Measurements from ENCODE around the gene ANKLE2. TPM values are rescaled to one million over a fixed set of nuclear protein-coding genes. Genes with fewer than 3 reads are reported as not detected.

The ANKLE2 gene
- total RNA-seq, 1 donor from 2014 or later, result 96.2 TPM

- no peak for DNase-seq (ENCODE audit: low spot score)
- Mint-ChIP-seq H3K4me3 (ENCODE audit: unreplicated experiment) (no peak overlapping the region), H3K9me3 (ENCODE audit: unreplicated experiment) (no peaks in the 10 kb centered on the region), H3K36me3 (ENCODE audit: low read depth, unreplicated experiment) (peaks cover 80% of the 10 kb centered on the region), H3K4me1 (ENCODE audit: unreplicated experiment) (no peaks in the 10 kb centered on the region), H3K27me3 (ENCODE audit: unreplicated experiment) (peaks cover 9% of the 10 kb centered on the region), H3K27ac (ENCODE audit: unreplicated experiment) (no peak overlapping the region)
- no peak for TF ChIP-seq CTCF (IDR thresholded peaks at IDR 0.05; ENCODE audit: unreplicated experiment)
These were observed 21.0 kb downstream of the ANKLE2 start for GRCh38 chr12:132740652-132741051.

GRCh38 chr12:132740313-132740646, 21.4 kb downstream of the ANKLE2 start:
- no peaks in the 10 kb centered on the region for H3K9me3 Mint-ChIP-seq (ENCODE audit: unreplicated experiment)
- H3K4me3 Mint-ChIP-seq (ENCODE audit: unreplicated experiment), result no peak overlapping the region
- H3K27ac Mint-ChIP-seq (ENCODE audit: unreplicated experiment), result no peak overlapping the region
- H3K4me1 Mint-ChIP-seq (ENCODE audit: unreplicated experiment), result no peaks in the 10 kb centered on the region
- H3K36me3 Mint-ChIP-seq (ENCODE audit: low read depth, unreplicated experiment), result peaks cover 82% of the 10 kb centered on the region
- no peak for TF ChIP-seq CTCF (IDR thresholded peaks at IDR 0.05; ENCODE audit: unreplicated experiment)
- no peak for DNase-seq (ENCODE audit: low spot score)
- peaks cover 9% of the 10 kb centered on the region for H3K27me3 Mint-ChIP-seq (ENCODE audit: unreplicated experiment)

- Mint-ChIP-seq H3K4me1 (ENCODE audit: unreplicated experiment) (no peaks in the 10 kb centered on the region), H3K27ac (ENCODE audit: unreplicated experiment) (no peak overlapping the region), H3K36me3 (ENCODE audit: low read depth, unreplicated experiment) (peaks cover 82% of the 10 kb centered on the region), H3K4me3 (ENCODE audit: unreplicated experiment) (peak overlapping the region; percentile 37), H3K9me3 (ENCODE audit: unreplicated experiment) (no peaks in the 10 kb centered on the region), H3K27me3 (ENCODE audit: unreplicated experiment) (peaks cover 9% of the 10 kb centered on the region)
- no peak for TF ChIP-seq CTCF (IDR thresholded peaks at IDR 0.05; ENCODE audit: unreplicated experiment)
- DNase-seq (ENCODE audit: low spot score), result no peak
These were observed 21.9 kb downstream of the ANKLE2 start for GRCh38 chr12:132739600-132740312.

GRCh38 chr12:132736913-132737312, 24.7 kb downstream of the ANKLE2 start:
- H3K36me3 Mint-ChIP-seq (ENCODE audit: low read depth, unreplicated experiment), result peaks cover 82% of the 10 kb centered on the region

More at GRCh38 chr12:132736913-132737312, 24.7 kb downstream of the ANKLE2 start:
- peak overlapping the region; percentile 70 for H3K27ac Mint-ChIP-seq (ENCODE audit: unreplicated experiment)
- no peaks in the 10 kb centered on the region for H3K9me3 Mint-ChIP-seq (ENCODE audit: unreplicated experiment)
- H3K27me3 Mint-ChIP-seq (ENCODE audit: unreplicated experiment), result peaks cover 20% of the 10 kb centered on the region
- TF ChIP-seq CTCF (IDR thresholded peaks at IDR 0.05; ENCODE audit: unreplicated experiment), result no peak
- H3K4me3 Mint-ChIP-seq (ENCODE audit: unreplicated experiment), result no peak overlapping the region
- no peak for DNase-seq (ENCODE audit: low spot score)
- peaks cover 3% of the 10 kb centered on the region for H3K4me1 Mint-ChIP-seq (ENCODE audit: unreplicated experiment)
